Activated CD4-positive, alpha-beta T cell treated with anti-CD3 and anti-CD28 coated beads, Interleukin-10, Interleukin-2, amounts not matched to agents 100 ng/mL and 50 ng/mL, durations not matched to agents 16 hours and 8 hours (primary cell): ENCODE results near the gene IL17B.

Experiments used
- DNase-seq: peaks from one replicate; pipeline ENCODE4 v3.0.0-alpha.2; 2020

Gene IL17B

GRCh38 chr5:149355688-149356087, 23.4 kb downstream of the IL17B start:
- peak; percentile 49 for DNase-seq

GRCh38 chr5:149353911-149354310, 25.2 kb downstream of the IL17B start:
- DNase-seq = no peak

GRCh38 chr5:149352169-149352568, 26.9 kb downstream of the IL17B start:
- no peak for DNase-seq

- no peak for DNase-seq
Measured at GRCh38 chr5:149349382-149349781, 29.7 kb downstream of the IL17B start.

GRCh38 chr5:149348518-149348917, 30.6 kb downstream of the IL17B start:
- peak; percentile 73 for DNase-seq

- peak; percentile 39 for DNase-seq
Measured at GRCh38 chr5:149345892-149346222, 33.2 kb downstream of the IL17B start.

- DNase-seq = peak; percentile 98
Measured at GRCh38 chr5:149345147-149345891, 33.8 kb downstream of the IL17B start, which contains the start of gene GRPEL2. TSS of gene GRPEL2 (plus strand) at chr5:149345499. CDS start at chr5:149345540, 41 bp downstream.

- DNase-seq = no peak
Measured at GRCh38 chr5:149344151-149344550, 34.9 kb downstream of the IL17B start.

GRCh38 chr5:149341876-149342275, 37.2 kb downstream of the IL17B start:
- DNase-seq = no peak

GRCh38 chr5:149340920-149341319, 38.2 kb downstream of the IL17B start:
- DNase-seq = no peak

GRCh38 chr5:149338364-149338763, 40.7 kb downstream of the IL17B start:
- DNase-seq = no peak

GRCh38 chr5:149337736-149338135, 41.4 kb downstream of the IL17B start:
- DNase-seq = no peak

GRCh38 chr5:149333711-149334443, 45.2 kb downstream of the IL17B start:
- no peak for DNase-seq

- no peak for DNase-seq
Measured at GRCh38 chr5:149328177-149328576, 50.9 kb downstream of the IL17B start.

GRCh38 chr5:149326611-149327010, 52.5 kb downstream of the IL17B start:
- no peak for DNase-seq

- DNase-seq = no peak
Measured at GRCh38 chr5:149325894-149326293, 53.2 kb downstream of the IL17B start.

GRCh38 chr5:149325166-149325735, 53.8 kb downstream of the IL17B start:
- DNase-seq = no peak

- DNase-seq = no peak
Measured at GRCh38 chr5:149324641-149325040, 54.5 kb downstream of the IL17B start.
